Measurements from ENCODE around the gene OTOG. TPM values are rescaled to one million over a fixed set of nuclear protein-coding genes. Genes with fewer than 3 reads are reported as not detected.

Gene OTOG
- polyA plus RNA-seq, 3 donors: not detected

DNA sequence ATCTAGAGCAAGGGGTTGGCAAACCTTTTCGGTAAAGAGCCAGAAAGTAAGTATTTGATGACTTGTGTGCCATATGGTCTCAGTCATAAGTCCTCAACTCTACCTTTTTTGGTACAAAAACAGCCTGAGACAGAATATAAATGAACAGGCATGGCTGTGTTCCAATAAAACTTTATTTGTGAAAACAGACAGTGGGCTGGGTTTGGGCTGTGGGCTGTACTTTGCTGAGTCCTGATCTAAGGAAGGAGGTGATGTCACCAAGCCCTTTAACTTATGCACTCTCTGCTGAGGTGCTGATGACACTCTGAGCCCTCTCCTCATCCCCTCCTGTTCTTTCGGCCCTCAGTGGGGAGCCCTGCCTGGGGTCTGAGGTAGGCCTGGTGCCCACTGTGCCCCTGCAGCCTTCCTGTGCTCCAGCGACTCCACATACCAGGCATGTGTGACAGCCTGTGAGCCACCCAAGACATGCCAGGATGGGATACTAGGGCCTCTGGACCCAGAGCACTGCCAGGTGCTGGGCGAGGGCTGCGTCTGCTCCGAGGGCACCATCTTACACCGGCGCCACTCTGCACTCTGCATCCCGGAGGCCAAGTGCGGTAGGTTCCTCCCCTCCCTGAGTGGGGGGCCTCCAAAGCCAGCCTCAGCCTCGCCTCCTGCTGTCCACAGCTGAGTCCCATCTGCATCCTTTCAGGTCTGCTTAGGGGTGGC is 86.4 kb downstream of the OTOG start:
- WGBS, 3 donors: 90 to 92% (median 92%) methylated on average over 11 of the region's 11 CpGs
- H3K27ac ChIP-seq (ENCODE audit: low read depth, low read length): no peak overlapping the region

DNA sequence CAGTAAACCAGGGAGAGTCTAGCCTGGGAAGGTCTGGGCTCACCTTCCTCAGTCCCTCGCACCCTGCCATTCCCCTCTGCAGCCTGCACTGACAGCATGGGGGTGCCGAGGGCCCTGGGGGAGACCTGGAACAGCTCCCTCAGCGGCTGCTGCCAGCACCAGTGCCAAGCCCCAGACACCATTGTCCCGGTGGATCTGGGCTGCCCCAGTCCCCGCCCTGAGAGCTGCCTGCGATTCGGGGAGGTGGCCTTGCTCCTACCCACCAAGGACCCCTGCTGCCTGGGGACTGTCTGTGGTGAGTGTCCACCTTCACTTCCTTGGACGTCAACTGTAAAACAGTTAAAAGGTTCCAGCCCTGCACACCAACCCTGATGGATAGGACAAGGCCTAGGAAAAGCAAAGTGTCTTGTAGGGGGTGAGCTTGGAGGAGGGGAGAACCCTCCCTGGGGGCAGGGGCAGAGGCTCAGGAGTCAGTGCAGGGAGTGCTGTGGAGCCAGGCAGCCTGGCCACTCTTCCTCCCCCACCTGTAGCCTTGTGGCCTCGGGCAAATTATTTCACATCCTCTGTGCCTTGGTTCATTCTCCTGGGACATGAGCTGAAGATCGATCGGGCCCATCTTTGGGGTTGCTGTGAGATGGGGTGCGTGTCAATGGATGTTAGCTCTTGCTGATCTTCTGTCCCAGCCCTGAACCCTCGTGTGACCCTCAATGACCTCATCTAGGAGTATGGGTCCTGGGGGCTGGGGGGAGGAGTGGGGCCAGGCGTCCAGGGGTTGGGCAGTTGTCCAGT is 87.1 kb downstream of the OTOG start:
- WGBS, 3 donors: 71 to 74% (median 73%) methylated on average over 14 of the region's 14 CpGs

DNA sequence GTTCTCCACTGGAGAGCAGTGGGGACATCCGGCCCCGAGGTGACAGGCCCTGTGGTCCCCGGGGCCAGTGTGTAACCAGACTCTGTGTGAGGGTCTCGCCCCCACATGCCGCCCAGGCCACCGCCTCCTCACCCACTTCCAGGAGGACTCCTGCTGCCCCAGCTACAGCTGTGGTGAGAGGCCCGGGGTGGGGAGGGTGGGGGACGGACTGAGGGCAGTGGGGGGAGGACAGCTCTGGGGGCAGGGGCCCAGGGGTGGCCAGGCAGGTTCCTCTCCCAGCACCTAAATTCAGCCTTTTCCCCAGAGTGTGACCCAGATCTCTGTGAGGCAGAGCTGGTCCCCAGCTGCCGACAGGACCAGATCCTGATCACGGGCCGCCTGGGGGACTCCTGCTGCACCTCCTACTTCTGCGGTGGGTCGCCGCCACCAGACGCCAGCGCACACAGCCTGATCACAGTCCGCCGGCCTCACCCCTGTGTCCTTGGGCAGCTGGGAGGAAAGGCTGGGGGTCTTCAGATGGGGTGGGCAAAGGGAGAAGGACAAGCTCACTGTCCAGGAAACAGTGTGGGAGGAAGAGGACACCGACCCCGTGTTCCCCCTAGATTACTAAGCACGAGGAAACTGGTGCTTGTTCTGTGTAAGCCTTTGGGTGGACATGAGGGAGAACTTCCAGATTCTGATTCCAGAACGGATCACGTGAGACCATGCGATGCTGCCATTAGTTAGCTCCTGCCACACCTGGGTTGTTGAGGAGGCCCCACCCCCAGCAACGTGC is 87.9 kb downstream of the OTOG start:
- WGBS, 3 donors: 75 to 81% (median 77%) methylated on average over 24 to 25 of the region's 25 CpGs
- H3K27ac ChIP-seq (ENCODE audit: low read depth, low read length): no peak overlapping the region

More for the DNA sequence above, 87.1 kb downstream of the OTOG start:
- no peak overlapping the region for H3K27ac ChIP-seq (ENCODE audit: low read depth, low read length)

DNA sequence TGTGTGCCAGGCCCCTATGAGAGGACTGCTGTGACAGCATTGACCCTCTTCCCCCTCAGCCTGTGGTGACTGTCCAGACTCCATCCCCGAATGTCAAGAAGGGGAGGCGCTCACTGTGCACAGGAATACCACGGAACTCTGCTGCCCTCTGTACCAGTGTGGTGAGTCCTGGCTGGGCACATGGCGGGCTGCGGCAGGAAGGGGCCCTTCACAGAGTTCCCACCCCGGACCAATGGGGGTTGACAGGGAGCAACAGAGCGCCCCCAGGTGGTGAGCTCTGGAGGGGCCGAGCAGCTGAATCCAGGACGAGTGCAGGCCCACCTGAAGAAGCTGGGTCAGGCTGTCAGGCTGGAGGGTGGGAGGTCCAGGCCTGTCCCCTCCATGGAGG is 88.5 kb downstream of the OTOG start:
- H3K27ac ChIP-seq (ENCODE audit: low read depth, low read length): no peak overlapping the region
- 75 to 84% (median 79%) methylated on average over 9 of the region's 9 CpGs for WGBS, 3 donors

DNA sequence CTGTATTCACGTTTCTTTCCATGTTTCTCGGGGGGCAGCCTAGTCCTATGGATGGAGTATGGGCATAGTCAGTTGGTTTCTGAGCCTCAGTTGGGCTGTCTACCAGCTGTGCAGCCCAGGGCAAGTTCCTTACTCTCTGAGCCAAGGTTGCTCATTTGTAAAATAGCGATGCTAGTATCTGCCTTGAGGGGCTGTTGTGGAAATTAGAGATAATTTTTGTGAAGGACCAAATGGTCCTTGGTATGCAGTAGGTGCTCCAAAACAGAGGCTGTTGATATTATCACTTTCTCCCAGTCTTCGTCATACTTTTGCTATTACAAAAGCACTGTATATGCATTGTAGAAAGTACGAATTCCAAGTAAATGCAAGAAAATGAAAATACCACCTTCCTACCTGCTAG is 89.7 kb downstream of the OTOG start:
- H3K27ac ChIP-seq (ENCODE audit: low read depth, low read length): no peak overlapping the region
- 78 to 88% (median 78%) methylated on average over 5 of the region's 5 CpGs for WGBS, 3 donors

DNA sequence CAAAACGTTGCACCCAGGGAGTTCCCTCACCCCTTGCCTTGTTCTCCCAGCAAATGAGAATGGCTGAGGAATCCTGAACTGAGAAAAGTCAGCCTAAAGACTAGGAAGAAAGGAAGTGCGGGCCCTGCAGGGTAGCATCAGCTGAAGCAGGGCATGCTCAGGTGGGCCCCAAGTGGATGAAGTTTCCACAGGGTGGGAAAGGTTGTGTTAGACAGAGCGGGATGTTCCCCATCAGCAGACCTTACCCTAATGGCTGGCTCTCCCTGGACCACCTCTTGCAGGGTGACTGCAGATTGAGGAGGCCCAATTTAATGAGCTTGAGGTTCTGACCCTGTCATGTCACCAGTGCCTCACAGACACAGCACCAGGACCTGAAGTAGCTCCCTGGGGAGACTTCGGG is 90.8 kb downstream of the OTOG start:
- H3K27ac ChIP-seq (ENCODE audit: low read depth, low read length): no peak overlapping the region
- WGBS, 3 donors: 49 to 75% (median 70%) methylated on average over 4 of the region's 4 CpGs

DNA sequence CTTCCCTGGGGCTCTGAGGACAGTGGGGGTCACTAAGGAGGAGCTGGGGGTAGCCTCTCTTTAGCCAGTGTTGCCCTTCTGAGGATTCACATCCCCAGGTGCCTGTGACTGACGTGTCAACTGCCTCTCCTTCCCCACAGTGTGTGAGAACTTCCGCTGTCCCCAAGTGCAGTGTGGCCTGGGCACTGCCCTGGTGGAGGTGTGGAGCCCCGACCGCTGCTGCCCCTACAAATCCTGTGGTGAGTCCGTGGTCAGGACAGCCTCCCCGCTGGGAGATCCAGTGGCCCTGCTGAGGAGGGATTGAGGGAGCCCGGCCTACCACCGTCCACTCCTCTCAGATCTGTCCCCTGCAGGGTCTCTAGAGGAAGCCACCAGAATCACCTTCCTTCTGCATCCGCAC is 91.3 kb downstream of the OTOG start:
- no peak overlapping the region for H3K27ac ChIP-seq (ENCODE audit: low read depth, low read length)
- WGBS, 3 donors: 81 to 82% (median 82%) methylated on average over 9 of the region's 9 CpGs

DNA sequence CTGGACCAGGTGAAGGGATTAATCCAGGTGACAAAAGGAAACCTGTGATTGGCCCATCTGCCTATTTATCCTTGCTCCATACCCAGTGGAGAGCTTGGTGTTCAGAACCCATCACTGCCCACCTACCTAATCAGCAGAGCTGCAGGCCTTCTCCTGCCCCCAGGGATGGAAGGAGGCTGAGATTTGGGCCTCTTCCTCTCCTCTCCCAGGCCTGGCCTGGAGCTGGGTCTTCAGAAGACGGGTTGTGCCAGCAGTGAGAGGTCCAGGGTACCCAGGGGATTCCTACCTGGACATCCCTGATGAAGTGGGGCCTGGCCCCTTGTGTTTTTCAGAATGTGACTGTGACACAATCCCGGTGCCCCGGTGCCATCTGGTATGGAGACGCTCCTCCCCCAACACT is 92.0 kb downstream of the OTOG start:
- WGBS, 3 donors: 79 to 90% (median 88%) methylated on average over 4 of the region's 4 CpGs
- no peak overlapping the region for H3K27ac ChIP-seq (ENCODE audit: low read depth, low read length)

DNA sequence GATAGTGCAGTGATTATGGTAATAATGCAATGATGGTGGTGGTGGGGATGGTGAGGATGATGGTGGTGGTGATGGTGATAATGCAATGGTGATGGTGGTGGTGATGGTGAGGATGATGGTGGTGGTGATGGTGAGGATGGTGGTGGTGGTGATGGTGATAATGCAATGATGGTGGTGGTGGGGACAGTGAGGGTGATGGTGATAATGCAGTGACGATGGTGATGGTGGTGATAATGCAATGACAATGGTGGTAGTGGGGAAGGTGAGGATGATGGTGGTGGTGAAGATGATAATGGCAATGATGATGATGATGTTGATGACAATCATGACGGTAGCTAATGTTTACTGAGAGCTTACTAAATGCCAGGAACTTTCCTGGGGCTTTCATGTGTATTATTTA is 92.7 kb downstream of the OTOG start:
- no peak overlapping the region for H3K27ac ChIP-seq (ENCODE audit: low read depth, low read length)
- WGBS, 3 donors: 72 to 85% (median 80%) methylated on average over 2 of the region's 2 CpGs

DNA sequence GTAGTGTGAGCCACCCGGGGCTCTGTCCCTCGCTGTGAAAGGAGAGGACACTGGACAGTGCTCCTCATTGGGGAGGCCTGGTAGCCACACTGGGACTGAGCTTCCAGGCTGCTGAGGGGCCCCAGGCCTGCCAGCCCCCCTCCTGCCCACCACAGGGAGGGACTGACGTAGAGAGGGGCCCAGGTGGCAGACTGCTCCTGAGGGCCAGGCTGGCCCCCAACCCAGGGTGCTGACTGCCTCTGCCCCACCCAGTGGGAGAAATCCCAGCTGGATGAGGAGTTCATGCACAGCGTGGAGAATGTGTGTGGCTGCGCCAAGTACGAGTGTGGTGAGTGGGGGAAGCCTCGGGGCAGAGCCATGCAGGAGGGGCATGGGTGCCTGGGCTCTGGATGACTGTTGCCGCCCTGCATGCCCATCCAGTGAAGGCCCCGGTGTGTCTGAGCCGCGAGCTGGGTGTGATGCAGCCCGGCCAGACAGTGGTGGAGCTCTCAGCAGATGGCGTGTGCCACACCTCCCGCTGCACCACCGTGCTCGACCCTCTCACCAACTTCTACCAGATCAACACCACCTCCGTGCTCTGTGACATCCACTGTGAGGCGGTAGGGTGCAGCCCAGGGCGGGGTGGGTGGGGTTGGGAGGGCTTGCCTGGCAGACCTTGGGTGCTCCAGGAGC is 93.6 kb downstream of the OTOG start:
- no peak overlapping the region for H3K27ac ChIP-seq (ENCODE audit: low read depth, low read length)
- 65 to 78% (median 76%) methylated on average over 19 of the region's 19 CpGs for WGBS, 3 donors

DNA sequence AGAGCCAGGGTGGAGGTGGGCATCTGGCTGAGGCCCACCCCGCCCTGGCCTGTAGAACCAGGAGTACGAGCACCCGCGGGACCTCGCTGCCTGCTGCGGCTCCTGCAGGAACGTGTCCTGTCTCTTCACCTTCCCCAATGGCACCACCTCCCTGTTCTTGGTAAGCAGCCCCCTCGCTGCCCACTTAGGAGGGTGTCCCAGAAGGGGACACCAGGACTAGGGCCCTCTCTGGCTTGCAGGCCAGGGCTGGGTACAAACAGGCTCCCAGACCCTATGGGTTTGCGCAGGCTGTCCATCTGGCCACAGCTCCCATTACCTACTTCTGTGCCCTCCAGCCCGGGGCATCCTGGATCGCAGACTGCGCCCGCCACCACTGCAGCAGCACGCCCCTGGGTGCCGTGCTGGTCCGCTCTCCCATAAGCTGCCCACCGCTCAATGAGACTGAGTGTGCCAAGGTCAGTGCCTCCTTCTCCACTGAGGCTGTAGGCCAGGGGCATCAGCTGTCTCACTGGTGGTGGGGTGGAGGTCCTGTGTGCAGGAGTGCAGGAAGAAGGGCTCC is 94.8 kb downstream of the OTOG start:
- WGBS, 3 donors: 88 to 91% (median 89%) methylated on average over 16 to 17 of the region's 17 CpGs
- H3K27ac ChIP-seq (ENCODE audit: low read depth, low read length): no peak overlapping the region

DNA sequence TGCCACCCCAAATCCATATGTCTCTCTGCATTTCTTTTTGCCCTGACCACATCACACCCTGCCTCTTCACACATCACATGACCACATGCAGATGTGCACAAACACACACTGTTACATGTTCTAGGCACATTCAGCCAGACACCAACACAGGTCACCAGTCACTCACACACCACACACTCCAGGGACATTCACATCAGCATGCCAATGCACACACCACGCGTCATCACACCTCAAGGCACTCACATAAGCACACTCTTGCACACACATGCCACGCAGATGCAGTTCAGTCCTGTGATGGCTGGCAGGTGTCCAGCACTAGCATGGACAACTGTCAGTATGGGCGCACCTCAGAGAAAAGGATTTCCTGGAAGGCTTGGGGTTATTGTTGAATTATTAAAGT is 95.3 kb downstream of the OTOG start:
- no peak overlapping the region for H3K27ac ChIP-seq (ENCODE audit: low read depth, low read length)
- WGBS, 3 donors: 80 to 85% (median 84%) methylated on average over 4 of the region's 4 CpGs

DNA sequence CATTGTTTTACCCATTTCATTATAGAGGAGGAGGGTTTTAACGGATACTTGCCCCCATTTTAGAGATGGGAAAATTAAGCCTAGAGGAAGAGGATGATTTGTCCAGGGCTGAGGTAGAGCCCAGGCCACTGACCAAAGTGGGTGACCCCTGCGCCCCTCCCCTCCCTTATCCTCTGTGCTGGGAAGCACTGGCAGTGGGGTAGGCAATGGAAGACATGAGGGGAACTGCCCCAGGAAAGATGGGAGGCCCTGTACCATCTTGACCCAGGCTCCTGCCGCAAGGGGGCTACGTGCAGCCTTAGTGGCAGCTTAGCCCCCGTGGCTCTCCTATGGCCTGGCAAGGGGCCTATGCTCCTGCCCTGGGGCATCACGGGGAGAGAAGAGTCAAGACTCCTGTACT is 95.9 kb downstream of the OTOG start:
- 86 to 91% (median 90%) methylated on average over 3 to 6 of the region's 6 CpGs for WGBS, 3 donors
- H3K27ac ChIP-seq (ENCODE audit: low read depth, low read length): no peak overlapping the region

DNA sequence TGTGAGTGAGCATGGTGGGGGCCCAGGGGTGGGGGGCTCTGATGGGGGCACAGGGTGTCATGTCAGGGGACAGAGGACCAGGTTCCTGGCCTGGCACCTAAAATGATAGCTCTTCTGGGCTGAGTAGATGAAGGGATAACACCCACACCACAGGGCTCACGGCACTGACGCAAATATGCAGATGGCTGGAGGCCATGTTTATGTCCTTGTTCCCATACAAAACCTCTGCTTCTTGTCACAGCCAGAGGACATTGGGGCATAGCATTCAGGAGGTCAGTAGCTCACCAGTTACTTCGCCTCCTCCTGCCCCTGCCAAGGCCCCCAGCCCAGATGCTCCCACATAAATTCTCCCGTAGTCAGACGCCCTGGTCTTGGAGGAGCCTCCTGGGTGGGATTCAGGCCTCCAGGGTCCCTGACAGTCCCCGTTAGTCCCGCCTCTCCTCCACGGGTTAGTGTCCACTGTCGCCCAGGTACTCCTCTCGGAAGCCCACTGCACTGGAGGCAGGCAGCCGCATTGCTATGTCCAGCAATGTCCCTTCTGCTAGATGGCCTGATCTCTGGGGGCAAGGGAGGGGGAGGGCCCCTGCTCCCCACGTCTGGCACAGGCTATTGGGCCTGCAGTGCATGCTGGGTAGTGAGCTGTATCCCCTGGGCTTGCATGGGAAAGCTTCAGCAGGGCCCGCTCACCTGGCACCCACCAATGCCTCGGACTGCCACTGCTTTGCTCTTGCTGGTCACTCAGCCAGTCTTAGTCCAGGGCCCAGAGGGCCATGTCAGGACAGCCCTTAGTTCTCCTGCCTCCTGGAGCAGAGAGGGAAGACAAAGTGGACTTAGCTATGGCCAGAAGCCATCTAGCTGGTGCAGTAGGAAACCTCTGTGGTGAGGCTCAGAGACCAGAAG is 96.7 kb downstream of the OTOG start:
- WGBS, 3 donors: 72 to 77% (median 76%) methylated on average over 14 of the region's 14 CpGs

DNA sequence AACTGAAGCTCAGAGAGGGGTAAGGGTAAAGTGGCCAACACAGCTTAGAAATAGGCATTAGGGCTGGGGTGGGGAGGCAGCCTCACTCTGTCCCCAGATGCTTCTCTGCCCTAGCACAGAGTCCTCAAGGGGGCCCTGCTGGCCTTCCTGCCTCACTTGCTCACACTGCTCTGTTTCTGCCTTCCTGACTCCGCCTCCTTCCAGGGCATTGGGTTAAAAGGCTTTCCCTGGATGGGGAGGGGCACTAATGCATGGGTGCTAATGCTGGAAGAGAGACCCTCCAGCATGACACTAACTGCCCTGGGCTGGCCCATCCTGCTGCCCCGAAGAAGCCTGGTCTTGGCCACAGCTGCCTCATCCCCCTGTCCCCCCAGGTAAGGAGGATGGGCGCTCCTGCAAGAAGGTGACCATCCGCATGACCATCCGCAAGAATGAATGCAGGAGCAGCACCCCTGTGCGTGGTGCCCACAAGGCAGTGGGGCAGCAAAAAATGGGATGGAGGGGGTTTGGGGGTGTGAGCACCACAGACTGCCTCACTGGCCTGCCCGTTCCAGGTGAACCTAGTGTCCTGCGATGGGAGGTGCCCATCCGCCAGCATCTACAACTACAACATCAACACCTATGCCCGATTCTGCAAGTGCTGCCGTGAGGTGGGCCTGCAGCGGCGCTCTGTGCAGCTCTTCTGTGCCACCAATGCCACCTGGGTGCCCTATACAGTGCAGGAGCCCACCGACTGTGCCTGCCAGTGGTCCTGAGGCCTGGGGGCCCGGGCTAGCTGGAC is 98.3 kb downstream of the OTOG start:
- 87 to 94% (median 92%) methylated on average over 15 of the region's 15 CpGs for WGBS, 3 donors

More for the DNA sequence above, 96.7 kb downstream of the OTOG start:
- no peak overlapping the region for H3K27ac ChIP-seq (ENCODE audit: low read depth, low read length)

DNA sequence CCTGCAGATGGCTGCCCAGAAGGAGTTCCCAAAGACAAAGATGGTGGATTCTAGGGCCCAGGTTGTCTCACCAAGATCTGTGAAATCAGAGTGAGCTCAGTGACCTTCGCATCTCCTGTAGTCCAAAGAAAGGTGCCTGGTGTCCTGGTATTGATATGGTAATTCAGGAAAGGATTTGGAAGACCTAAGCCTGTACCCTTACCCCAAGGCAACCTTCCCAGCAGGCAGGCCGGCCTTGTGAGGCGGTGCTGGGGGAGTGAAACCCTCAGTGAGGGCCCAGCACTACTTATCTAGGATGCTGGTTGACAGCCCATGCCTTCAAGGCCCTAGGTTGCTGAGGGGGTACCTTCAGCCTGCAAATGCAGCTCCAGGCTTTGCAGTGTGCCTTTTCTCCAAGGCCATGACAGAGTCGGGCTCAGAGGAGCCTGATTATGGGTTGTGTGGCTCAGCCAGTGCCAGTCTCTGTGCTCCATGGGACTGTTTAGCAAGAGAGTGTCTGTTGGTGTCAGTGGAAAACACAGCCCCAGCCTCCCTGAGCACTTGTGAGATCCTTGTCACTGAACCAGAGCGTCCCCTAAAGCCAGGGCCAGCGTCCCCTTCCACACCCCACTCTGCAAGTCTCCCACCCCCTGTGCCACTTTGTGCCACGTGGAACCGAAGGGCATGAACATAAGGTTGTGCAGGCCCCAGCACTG is 99.5 kb downstream of the OTOG start:
- no peak overlapping the region for H3K27ac ChIP-seq (ENCODE audit: low read depth, low read length)

More for the DNA sequence above, 98.3 kb downstream of the OTOG start:
- H3K27ac ChIP-seq (ENCODE audit: low read depth, low read length): no peak overlapping the region

More for the DNA sequence above, 99.5 kb downstream of the OTOG start:
- WGBS, 3 donors: 63 to 76% (median 67%) methylated on average over 8 of the region's 8 CpGs
